ENCODE data around the gene FAR1. TPM values are rescaled to one million over a fixed set of nuclear protein-coding genes. Genes with fewer than 3 reads are reported as not detected.

Gene FAR1, protein sequence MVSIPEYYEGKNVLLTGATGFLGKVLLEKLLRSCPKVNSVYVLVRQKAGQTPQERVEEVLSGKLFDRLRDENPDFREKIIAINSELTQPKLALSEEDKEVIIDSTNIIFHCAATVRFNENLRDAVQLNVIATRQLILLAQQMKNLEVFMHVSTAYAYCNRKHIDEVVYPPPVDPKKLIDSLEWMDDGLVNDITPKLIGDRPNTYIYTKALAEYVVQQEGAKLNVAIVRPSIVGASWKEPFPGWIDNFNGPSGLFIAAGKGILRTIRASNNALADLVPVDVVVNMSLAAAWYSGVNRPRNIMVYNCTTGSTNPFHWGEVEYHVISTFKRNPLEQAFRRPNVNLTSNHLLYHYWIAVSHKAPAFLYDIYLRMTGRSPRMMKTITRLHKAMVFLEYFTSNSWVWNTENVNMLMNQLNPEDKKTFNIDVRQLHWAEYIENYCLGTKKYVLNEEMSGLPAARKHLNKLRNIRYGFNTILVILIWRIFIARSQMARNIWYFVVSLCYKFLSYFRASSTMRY
- total RNA-seq = 64.3 and 106 TPM in 2 replicates

DNA sequence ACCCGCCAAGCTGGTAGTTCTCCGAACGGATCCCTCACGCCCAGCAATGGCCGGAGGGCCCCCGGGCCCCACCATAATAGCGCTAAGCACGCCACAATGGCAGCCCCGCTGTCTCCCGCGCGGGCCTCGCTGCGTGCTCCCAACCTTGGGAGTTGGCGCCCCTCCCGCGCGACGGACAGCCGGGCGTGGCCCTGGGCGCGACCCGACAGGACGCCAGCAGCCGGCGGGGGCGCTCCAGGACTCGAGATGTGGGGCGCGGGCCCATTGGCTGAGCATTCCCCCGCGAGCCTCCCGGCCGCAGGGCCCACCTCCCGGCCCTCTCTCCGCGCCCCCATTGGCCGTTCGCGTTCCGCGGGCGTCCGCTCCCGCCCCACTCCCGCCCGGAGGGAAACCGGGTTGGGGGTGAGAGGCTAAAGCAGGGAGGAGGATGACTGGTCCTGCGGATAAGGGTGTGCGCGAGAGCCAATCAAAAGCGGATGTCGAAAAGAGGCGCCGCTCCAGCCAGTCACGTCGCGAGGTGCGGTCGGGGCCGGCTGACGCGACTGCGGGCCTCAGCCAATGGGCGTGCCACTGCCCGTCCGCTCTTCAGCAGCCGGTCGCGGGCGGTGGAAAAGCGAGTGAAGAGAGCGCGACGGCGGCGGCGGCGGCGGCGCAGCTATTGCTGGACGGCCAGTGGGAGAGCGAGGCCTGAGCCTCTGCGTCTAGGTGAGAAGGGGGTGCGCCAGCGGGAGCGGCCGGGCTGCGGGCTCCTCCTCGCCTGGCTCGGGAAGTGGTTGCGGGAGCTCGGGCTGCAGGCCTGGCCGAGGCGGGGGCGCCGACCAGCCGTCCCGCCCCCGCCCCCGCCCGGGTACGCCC lies at the start of gene FAR1:
Gene FAR1, plus strand, starts transcription at position 567 of the 855 bp plus-strand sequence. CDS start 26,098 bp downstream, outside the sequence.

Small RNA genes lying within 50 kb of the gene (small RNA-seq; reads per million reads assigned to genes)
- gene AC013828.1 (not detected), gene RF00019 (not detected), gene RPL39P26 (not detected)

Other genes with a start within 250 kb of the FAR1 start
- 79.0 and 103 TPM in 2 replicates for gene BTBD10, start 205.4 kb upstream of the FAR1 start, total RNA-seq
- gene PTH, start 172.7 kb upstream of the FAR1 start, total RNA-seq = not detected in 2 replicates

Data from vein endothelial cell (primary cell).